Measurements from ENCODE around the gene TMEM256.
A peak's percentile ranks its signal among the peaks of the same experiment; 100 is the strongest.

The TMEM256 gene

DNA sequence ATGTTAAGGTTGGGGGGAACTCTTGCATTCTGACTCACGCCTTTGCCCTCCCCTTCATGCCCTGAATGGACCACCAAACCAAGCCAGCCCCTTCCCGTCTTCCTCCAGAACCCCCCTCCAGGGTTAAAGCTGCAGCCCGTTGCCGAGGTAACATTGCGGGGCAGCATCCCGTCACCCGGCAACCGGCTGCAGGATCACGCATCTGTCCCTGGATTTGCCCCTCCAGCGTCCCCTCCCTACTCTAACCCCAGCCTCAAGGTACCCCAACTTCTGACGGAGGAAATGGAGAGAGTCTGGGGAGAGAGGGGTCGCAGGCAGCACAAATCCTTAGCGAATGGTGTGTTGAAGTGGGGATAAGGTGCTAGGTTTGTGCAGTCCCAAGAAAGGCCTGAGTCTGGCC, 3.2 kb upstream of the TMEM256 start:
- no peak for DNase-seq

DNA sequence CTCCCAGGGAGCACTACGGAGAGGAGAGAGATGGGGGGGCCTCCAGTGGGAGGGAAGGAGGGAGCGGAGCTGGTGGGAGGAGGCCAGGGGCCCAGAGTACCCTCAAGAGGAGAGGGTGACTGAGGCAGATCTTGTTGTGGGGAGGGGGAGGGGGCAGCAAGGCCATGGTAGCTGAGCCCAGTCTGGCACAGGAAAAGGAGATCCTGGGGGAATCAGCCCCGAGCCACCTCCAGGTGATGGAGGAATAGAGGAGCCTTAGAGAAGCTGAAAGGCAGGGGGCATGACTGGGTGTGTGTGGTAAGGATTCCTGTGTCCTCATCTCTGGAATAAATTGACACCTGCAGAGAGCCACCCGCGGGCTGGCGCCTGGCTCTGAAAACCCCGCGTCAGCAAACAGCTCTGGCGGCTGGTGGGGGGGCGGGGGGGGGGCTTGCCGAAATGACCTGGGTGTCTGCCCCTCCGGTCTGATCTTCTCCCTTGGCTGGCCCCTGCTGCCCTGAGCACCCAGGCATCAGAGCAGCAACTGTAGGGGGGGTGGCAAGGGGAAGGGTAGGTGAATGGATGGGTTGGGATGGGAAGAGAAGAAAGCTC, 2.4 kb upstream of the TMEM256 start:
- no peak for DNase-seq

DNA sequence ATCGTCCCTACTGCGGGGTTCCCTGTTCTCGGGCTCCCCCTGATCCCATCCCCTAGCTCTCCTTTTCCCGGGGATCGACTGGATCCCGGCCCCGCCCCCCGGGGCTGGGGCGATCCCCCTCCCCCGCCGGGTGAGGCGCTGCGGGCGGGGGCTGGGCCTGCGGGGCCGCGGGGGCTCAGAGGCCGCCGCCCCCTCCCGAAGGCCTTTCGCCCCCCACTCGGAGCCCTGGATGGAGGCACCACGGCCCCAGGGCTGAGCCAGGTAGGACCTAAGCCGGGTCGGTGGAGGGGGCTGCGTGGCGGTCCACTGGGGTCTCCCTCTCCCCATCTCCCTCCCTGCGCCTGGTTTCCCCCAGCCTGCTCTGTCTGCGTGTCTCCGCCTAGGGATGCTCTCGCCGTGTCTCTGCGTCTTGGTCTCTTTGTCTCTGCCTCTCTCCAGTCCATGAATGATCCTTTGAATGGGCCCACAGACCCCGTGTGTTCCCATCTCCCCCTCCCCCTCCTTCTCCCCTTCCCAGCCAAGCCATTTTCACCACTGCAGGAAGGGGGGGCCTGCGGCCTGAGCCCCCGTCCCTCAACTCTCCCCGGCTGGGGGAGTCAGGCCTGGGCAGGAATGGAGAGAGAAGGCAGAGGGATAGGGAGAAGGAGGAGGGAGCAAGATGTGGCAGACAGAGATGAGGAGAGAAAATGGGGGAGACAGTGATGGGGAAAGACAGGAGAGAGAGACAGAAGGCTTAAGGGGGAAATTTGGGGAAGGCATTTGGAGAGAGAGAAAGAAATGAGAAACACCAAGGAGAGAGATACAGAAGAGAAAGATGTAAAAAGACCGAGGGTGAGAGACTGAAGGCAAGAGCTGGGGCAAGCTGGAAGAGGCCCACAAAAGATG, 1.7 kb upstream of the TMEM256 start:
- no peak for DNase-seq

DNA sequence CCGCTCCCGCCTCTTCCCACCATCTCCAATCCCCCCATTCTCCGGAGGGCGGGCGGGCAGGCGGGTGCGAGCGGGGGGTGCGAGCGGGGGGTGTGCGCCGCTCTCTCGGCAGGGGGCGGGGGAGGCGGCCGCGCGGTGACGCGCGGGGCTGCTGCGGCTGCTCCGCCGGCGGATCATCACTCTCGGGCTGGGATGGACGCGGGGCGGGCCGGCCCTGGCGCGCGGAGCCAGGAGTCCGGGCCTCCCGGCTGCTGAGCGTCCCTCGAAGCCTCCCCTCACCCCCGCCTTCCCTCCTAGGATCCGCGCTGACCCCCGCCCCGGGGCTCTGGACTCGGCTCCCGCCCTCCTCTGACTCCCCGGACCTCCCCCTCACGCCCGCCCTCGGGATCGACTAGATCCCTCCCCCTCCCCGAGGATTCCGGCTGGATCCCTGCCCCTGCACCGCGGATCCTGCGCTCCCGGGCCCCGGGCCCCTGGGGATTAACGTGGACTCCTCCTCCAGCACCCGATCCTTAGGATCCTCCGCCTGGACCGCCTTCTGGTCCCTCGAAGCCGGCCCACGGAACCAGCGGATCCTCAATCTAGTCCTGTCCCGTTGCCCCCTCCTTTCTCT, 946 bp upstream of the TMEM256 start:
- DNase-seq = peak in 1 of 2 experiments; percentile 5

GRCh38 chr17:7403727-7403976, 245 bp downstream of the TMEM256 start:
- DNase-seq = peak in 1 of 2 experiments; percentile 60

GRCh38 chr17:7403043-7403726, 712 bp downstream of the TMEM256 start:
- peak in 1 of 2 experiments; percentile 20 for DNase-seq

- no peak for DNase-seq
These were observed 5.3 kb downstream of the TMEM256 start for GRCh38 chr17:7398612-7399011.

DNA sequence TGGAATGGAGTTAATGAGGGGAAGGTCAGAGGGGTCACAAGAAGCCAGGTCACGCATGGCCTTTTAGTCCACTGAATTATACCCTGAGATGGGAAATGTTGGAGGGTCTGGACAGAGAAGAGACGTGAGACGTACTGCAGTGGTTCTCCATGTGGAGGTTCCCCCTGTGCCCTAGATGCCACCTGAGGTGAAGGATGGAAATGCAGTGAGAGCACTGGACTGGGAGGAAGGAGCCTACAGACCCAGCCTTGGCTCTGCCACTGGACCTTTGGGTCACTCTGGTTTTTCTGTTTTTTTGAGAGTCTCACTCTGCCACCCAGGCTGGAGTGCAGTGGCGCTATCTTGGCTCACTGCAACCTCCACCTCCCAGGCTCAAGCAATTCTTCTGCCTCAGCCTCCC, 7.8 kb downstream of the TMEM256 start:
- no peak for DNase-seq

DNA sequence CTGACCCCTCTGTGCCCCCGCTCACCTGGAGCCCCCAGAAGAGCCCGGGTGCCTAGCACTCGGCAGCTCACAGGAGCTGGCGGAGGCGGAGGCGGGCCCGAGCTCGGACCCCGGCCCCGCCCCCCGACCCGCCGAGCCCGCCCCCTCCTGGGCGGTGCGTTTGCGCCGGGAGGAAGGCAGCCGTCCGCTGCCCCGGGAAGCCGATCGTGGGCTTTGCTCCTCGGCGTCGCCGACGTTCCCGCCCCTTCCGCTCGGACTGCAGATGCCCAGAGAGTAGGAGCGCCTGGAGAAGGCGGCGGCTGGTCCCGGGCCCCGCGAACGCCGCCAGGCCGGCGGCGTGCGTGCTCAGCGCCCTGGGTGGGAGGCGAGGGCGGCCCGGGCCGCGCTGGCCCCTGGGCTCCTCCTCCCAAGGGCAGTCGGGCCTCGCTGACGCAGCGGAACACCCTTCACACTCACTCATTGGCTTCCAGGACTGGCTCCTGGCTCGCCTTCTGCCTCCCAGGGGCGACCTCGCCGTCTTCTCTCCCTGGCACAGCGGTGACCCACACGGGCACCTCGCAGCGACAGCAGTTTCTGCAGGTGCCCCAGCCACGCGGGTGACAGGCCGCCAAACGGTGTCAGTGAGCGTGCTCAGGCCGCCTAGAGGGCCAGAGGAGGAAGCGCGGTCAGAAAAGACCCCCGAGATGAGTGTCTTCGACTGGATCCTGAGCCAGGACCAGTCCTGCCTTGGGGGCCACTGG, 9.3 kb downstream of the TMEM256 start, which contains the start of gene PLSCR3:
PLSCR3 (minus strand) TSS at position 74 of the 740 bp plus-strand sequence. CDS start 415 bp downstream, outside the sequence.
- peak in 1 of 2 experiments; percentile 58 for DNase-seq

DNA sequence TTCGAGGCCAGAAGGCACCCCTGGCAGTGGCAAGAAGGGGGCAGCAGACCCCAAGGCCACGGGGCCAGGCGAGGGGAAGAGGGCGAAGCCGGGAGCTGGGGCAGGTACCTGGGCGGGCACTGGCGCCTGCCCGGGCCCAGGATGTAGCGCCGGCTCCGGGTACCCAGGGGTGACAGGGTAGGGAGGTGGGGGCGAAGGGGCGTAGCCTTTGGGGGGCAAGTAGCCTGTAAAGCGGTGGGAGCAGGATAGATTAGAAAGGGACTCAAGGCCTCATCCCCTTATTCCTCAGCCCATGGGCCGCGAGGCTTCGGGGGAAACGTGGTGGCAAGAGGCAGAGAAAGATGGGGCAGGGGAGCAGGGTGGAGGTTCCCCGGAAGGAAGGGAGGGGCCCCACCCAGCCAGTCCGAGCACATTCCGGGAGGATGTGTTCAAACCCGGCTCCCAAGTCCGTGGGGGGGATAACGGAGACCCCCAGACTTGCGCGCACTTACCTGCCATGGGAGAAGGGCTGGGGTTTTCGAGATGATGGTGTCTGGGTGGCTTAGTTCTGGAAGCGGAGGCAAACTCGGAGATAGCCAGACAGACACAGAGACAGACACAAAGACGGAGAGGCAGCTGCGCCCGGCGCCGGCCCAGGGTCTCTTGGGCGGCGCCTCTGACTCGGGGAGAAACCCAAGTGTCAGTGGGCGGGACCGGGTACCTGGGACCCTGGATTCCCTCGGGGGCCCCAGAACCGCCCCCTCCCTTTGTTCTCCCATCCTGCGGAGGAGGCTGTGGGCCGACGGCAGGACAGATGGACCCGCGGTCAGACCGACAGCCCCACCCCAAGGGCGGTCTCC, 10.1 kb downstream of the TMEM256 start:
- peak in 1 of 2 experiments; percentile 29 for DNase-seq

DNA sequence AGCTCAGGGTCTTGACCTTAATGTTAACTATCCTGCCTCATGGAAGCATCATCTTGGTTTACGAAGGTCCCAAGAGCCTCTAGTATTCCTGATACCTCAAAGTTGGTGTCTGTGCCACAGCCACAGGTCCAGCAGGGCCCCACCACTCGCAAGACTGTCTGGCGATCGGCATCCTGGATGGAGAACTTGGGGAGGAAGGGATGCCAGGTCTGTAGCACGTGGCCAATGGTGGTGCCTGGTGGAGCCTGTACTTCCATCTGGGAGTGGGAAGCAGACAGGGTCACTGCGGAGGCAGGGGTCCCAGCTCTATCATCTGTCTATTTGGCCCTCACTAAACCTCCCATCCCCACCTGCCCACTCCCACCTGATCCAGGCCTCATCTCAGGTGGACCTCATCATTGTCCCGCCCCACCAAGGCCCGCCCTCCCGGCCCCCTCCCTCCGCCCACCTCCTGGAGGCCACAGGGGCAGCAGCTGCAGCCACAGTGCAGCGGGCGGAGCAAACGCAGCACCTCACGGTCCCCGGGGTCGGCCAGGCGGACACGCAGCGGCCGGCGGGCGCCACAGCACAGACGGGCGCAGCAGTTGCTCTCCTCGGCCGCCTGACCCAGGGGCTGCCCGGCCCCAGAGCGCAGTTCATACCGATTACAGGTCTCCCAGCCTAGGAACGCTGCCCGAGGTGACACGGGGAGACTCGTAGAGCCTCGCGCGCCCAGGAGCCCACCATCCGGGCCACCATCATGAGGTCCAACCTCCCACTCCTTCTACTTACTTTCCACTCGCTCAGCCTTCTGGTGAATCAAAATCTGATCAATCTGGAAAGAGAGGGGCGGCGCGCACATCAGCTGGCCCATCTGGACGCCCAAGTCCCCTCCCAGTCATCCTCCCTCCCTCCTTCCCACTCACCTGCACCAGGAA, 10.9 kb downstream of the TMEM256 start:
- DNase-seq = no peak

GRCh38 chr17:7391307-7391706, 12.6 kb downstream of the TMEM256 start:
- no peak for DNase-seq

DNA sequence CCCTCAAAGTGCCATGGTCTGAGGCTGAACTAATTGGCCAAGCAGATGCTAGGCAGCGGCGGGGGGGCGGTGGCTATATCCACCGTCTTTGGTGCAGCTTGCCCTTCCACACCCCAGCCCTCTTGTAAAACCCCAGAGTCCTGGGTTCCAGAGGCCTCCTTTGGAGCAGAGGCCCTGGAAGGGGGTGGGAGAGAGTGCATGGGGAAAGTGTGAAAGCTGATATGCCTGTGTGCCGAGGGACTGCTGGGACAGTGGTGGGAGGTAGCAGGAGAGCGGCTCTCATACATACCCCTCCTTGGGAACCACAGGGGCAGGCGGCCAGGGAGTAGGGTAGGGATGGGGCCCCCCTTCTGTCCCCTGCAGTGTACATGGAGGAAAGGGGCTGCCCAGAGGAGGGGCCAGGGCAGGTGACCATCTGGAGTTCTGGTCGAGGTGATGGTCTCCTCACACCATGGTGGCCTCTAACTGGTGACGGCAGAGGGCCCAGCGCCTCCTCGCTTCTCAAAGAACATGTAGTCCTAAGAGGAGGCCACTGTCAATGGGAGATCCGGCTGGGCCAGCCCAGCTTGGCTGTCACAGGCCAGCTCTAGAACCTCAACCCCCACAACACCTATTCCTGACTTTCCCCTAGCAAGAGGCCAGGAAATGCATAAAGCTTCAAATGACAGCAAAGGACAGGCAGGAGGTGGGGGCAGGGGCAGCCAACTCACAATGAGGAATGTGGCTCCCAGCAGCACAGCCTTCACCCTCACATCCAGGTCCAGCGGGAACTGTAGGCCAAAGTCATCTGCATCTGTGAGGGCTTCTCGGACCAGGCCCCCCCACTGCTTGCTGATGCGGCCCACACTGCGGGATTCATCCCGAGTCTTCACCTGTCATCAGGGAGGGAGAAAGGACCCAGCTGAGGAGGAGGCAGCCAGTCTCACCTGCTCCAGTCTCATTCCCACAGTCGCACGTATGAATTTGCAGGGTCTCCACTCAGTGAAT, 13.7 kb downstream of the TMEM256 start:
- DNase-seq = no peak

- no peak for DNase-seq
These were observed 15.0 kb downstream of the TMEM256 start for GRCh38 chr17:7388856-7389255.

- DNase-seq = no peak
These were observed 19.3 kb downstream of the TMEM256 start for GRCh38 chr17:7384489-7385081.

- no peak for DNase-seq
These were observed 20.0 kb downstream of the TMEM256 start for GRCh38 chr17:7383742-7384488.

- no peak for DNase-seq
These were observed 20.5 kb downstream of the TMEM256 start for GRCh38 chr17:7383371-7383741.

DNA sequence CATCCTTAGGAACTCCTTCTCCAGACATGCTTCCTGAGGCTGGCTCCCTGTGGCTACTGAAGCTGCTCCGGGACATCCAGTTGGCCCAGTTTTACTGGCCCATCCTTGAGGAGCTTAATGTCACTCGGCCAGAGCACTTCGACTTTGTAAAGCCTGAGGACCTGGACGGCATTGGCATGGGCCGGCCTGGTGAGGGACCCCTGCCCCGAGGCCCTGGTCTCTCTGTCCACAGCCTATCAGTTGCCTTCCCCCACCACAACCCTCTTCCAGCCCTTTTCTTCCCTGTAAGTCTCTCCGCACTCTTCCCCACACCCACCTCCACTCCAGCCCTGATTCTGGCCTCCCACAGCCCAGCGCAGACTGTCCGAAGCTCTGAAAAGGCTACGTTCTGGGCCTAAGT, 21.0 kb downstream of the TMEM256 start:
- no peak for DNase-seq
